Diencephalon (tissue), 1 donor: ENCODE measurements around the gene SOSTDC1. TPM values are rescaled to one million over a fixed set of nuclear protein-coding genes. Genes with fewer than 3 reads are reported as not detected.

Source experiments
- small RNA-seq: library from RNA; depleted of rRNA; stranded (forward); fragments of <200 nt; gene quantifications from one replicate; pipeline ENCODE3, GENCODE V24; 2014
- total RNA-seq: library from RNA; depleted of rRNA; stranded (reverse); fragments of >200 nt; gene quantifications from one replicate; pipeline ENCODE4 v1.2.3, GENCODE V29; 2014

Gene SOSTDC1, protein sequence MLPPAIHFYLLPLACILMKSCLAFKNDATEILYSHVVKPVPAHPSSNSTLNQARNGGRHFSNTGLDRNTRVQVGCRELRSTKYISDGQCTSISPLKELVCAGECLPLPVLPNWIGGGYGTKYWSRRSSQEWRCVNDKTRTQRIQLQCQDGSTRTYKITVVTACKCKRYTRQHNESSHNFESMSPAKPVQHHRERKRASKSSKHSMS
- total RNA-seq: 9.7 TPM

DNA sequence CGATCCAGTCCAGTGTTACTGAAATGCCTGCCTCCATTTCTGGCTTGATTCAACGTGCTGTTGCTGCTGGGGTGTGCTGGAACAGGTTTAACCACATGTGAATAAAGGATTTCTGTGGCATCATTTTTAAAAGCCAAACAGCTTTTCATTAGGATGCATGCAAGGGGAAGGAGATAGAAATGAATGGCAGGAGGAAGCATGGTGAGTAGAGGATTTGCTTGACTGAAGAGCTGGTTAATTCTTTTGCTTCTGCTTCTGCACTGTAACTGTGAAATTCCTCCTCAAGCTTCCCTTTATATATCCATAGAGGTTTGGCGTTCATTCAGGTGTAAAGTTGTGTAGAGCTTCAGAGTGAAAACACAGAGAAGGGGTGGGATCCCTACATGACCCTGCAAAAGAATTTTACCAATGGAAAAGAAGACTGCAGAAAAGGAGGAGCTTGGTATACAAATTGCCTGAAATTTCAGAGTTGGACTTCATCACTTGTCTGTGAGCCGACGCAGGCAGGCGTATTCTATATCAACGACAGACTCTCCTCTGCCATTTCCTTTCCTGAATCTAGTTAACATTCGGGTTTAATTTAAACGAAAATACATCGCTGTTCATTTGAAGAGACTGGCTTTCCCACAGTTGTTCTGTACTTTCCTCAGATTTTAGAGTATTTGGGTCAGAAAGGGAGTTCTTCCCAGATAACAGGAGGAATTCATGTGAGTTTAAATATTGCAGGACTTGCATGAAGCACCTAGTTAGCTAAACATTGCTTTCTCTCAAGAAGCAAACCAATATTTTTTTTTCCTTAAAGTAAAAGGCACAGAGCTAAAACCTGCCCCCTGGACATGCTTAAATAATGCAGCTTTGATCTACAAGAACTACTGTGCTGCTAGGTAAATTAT, at the start of gene SOSTDC1:
SOSTDC1 (minus strand) TSS at position 270 of the 893 bp plus-strand sequence; CDS start at position 200, 70 bp downstream.

DNA sequence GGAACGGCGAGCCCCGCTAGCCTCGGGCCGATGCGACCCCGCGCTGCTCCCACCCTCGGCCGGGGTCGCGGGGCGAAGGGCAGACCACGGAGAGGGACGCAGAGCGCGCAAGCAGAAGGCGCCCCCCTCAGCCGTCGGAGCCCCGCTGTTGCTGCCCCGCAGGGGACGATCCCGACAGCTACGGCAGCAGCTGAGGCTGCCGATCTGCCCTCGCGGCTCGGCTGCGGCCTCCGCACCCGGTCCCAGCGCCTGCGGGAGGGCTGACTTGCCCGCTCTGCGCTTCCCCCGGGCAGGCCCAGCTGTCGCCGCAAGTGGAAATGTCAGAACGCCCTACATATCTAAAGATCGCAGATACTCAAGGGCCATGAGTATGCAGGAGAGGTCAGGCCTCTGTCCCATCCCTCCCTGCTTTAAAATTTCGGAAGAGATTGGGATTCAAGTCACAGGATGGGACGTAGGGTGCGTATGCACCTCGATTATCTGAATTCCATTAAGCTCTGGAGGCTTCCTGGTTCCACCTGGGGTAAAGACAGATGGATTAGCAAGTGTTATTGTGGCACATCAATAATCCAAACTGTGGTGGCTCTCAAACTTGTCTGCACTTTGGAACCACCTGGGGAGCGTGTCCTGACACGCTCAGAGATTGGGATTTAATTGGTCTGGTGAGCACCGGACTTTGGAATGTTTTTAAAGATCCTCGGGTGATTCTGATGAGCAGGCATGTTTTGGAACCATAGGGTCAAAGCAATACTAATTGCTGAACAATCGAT, 44.0 kb downstream of the SOSTDC1 start, which contains the start of gene CRPPA:
CRPPA (minus strand) TSS at position 206 of the 770 bp plus-strand sequence. CDS start 216 bp downstream, outside the sequence.

Small RNAs within 50 kb of the gene (small RNA-seq; reads per million reads assigned to genes)
- gene AC005014.3: not detected

Other genes starting within 250 kb of the SOSTDC1 start
- gene CRPPA, start 44.2 kb downstream of the SOSTDC1 start, total RNA-seq: 11.8 TPM
- not detected for gene LRRC72, start 61.1 kb upstream of the SOSTDC1 start, total RNA-seq
- gene ANKMY2, start 180.0 kb upstream of the SOSTDC1 start, total RNA-seq: 65.5 TPM
- gene BZW2, start 180.4 kb upstream of the SOSTDC1 start, total RNA-seq: 57.7 TPM